Activated T-cell treated with anti-CD3 and anti-CD28 coated beads, Interleukin-2, amount 50 U/mL, for 1 hour (primary cell): Measurements from ENCODE around the gene NR2F1-AS1.

Source experiments
- DNase-seq: peaks from one replicate; pipeline ENCODE4 v3.0.0-alpha.2; 2020

NR2F1-AS1 gene

GRCh38 chr5:93371893-93372292 lies 209.1 kb downstream of the NR2F1-AS1 start:
- no peak for DNase-seq

GRCh38 chr5:93364378-93364777 lies 216.6 kb downstream of the NR2F1-AS1 start:
- DNase-seq: no peak

- no peak for DNase-seq
These were observed 220.5 kb downstream of the NR2F1-AS1 start for GRCh38 chr5:93360436-93361088.

- no peak for DNase-seq
These were observed 221.1 kb downstream of the NR2F1-AS1 start for GRCh38 chr5:93359960-93360305.
